ENCODE results near the gene TEKTIP1.
"Not testable (repeated sequence)": the region's sequence is repeated elsewhere in the genome, so short reads cannot be mapped to it uniquely, and the experiment has no call there.

DNA sequence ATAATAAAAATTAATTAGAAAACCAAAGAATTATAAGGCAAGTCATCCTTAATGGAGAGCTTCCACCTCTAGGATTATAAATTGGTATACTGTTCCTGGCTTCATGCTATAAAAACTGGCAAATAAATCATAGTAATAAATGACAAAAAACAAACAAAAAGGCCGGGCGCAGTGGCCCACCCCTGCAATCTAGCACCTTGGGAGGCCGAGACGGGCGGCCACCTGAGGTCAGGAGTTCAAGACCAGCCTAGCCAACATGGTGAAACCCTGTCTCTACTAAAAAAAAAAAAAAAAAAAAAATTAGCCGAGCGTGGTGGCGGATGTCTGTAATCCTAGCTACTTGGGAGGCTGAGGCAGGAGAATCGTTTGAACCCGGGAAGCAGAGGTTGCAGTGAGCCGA lies 31.1 kb downstream of the TEKTIP1 start:
- not testable (repeated sequence) for TF ChIP-seq CTCF, POLR2AphosphoS5, POLR2A (IDR thresholded peaks at IDR 0.05)
